Measurements from ENCODE around the gene FGF12. TPM values are rescaled to one million over a fixed set of nuclear protein-coding genes. Genes with fewer than 3 reads are reported as not detected.
"Not testable (repeated sequence)": the region's sequence is repeated elsewhere in the genome, so short reads cannot be mapped to it uniquely, and the experiment has no call there.

The FGF12 gene
- total RNA-seq, 1 experiment from 2014 or later: 9.7 TPM

DNA sequence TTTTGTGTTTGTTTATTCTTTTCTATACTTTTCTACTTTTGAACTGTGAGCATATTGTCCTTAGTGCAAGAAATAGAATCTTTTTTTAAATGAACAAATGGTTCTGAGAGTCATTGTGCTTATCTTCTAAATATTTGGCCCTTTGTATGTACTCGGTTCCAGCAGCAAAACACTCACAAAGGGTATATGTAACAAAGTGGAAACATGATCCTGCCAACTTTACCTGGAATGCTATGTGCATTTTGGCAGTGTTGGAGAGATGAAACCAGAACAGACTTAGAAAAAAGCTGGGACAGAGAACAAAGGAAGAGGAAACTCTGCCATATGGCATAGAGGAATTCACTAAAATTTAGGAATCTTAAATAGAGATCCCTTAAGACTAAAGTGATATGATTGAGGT, 150.1 kb downstream of the FGF12 start:
- CTCF ChIA-PET: no interaction called here
- no peaks in the 10 kb centered on the region for H3K36me3 Mint-ChIP-seq (ENCODE audit: insufficient read depth, unreplicated experiment)
- BruUV-seq (replicated peaks): no TSS peak
- DNase-seq: no peak
- H3K4me1 Mint-ChIP-seq (ENCODE audit: low read depth, unreplicated experiment): no peaks in the 10 kb centered on the region
- intact Hi-C loops (cut with micrococcal nuclease; ENCODE audit: unreplicated experiment): no loop called here
- no peak overlapping the region for H3K27ac Mint-ChIP-seq (ENCODE audit: unreplicated experiment)
- no peaks in the 10 kb centered on the region for H3K27me3 Mint-ChIP-seq (ENCODE audit: unreplicated experiment)
- H3K9me3 Mint-ChIP-seq (ENCODE audit: low read depth, unreplicated experiment): no peaks in the 10 kb centered on the region
- TF ChIP-seq, protein P1, sequence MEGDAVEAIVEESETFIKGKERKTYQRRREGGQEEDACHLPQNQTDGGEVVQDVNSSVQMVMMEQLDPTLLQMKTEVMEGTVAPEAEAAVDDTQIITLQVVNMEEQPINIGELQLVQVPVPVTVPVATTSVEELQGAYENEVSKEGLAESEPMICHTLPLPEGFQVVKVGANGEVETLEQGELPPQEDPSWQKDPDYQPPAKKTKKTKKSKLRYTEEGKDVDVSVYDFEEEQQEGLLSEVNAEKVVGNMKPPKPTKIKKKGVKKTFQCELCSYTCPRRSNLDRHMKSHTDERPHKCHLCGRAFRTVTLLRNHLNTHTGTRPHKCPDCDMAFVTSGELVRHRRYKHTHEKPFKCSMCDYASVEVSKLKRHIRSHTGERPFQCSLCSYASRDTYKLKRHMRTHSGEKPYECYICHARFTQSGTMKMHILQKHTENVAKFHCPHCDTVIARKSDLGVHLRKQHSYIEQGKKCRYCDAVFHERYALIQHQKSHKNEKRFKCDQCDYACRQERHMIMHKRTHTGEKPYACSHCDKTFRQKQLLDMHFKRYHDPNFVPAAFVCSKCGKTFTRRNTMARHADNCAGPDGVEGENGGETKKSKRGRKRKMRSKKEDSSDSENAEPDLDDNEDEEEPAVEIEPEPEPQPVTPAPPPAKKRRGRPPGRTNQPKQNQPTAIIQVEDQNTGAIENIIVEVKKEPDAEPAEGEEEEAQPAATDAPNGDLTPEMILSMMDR (IDR thresholded peaks at IDR 0.05; ENCODE audit: unreplicated experiment): no peak
- H3K4me3 Mint-ChIP-seq (ENCODE audit: low read depth, unreplicated experiment): no peak overlapping the region

DNA sequence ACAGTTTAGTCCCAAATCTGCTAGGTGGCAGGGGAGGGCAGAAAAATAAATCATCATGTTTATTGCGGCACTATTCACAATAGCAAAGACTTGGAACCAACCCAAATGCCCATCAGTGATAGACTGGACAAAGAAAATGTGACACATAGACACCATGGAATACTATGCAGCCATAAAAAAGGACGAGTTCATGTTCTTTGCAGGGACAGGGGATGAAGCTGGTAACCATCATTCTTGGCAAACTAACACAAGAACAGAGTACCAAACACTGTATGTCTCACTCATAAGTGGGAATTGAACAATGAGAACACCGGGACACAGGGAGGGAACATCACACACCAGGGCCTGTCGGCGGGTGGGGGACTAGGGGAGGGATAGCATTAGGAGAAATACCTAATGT, 150.6 kb downstream of the FGF12 start:
- BruUV-seq (replicated peaks); H3K27me3 Mint-ChIP-seq (ENCODE audit: unreplicated experiment); H3K27ac Mint-ChIP-seq (ENCODE audit: unreplicated experiment); DNase-seq; H3K4me3 Mint-ChIP-seq (ENCODE audit: low read depth, unreplicated experiment); H3K9me3 Mint-ChIP-seq (ENCODE audit: low read depth, unreplicated experiment); intact Hi-C loops (cut with micrococcal nuclease; ENCODE audit: unreplicated experiment); CTCF ChIA-PET; H3K36me3 Mint-ChIP-seq (ENCODE audit: insufficient read depth, unreplicated experiment); H3K4me1 Mint-ChIP-seq (ENCODE audit: low read depth, unreplicated experiment): not testable (repeated sequence)

DNA sequence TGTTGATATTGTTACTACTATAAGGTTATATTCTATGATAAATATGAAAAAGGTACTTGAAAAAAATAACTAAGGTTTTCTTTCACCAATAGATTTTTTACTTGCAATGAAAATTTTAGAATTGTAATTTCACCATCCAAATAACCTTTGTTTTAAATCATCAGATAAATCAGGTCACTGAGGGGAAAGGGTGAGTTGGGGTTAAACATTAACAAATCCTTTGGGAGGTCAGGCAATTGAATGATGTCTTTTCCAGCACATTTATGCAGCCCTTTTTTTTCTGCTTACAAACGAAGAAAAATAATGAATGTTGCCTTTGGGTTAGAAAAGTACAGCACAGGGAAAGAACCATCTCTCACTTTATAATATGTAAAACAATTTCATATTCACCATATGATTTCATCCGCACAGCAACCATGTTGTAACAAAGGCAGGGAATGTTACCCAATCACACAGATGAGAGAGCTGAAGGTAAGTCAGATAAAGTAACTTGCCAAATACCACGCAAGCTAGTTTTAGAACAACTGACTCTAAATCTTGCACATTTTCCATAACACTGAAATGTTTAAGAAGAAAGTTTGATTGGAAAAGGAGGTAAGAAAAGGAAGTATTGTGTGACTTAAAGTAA, 151.3 kb downstream of the FGF12 start:
- H3K4me3 Mint-ChIP-seq (ENCODE audit: low read depth, unreplicated experiment): no peak overlapping the region
- intact Hi-C loops (cut with micrococcal nuclease; ENCODE audit: unreplicated experiment): no loop called here
- no peak for DNase-seq
- TF ChIP-seq, protein P1 (IDR thresholded peaks at IDR 0.05; ENCODE audit: unreplicated experiment): no peak
- no peak overlapping the region for H3K27ac Mint-ChIP-seq (ENCODE audit: unreplicated experiment)
- CTCF ChIA-PET: no interaction called here
- no peaks in the 10 kb centered on the region for H3K36me3 Mint-ChIP-seq (ENCODE audit: insufficient read depth, unreplicated experiment)
- H3K9me3 Mint-ChIP-seq (ENCODE audit: low read depth, unreplicated experiment): no peaks in the 10 kb centered on the region
- no peaks in the 10 kb centered on the region for H3K4me1 Mint-ChIP-seq (ENCODE audit: low read depth, unreplicated experiment)
- no peaks in the 10 kb centered on the region for H3K27me3 Mint-ChIP-seq (ENCODE audit: unreplicated experiment)
- BruUV-seq (replicated peaks): no TSS peak

- Mint-ChIP-seq H3K4me1 (ENCODE audit: low read depth, unreplicated experiment) (no peaks in the 10 kb centered on the region), H3K27me3 (ENCODE audit: unreplicated experiment) (no peaks in the 10 kb centered on the region), H3K4me3 (ENCODE audit: low read depth, unreplicated experiment) (no peak overlapping the region), H3K9me3 (ENCODE audit: low read depth, unreplicated experiment) (no peaks in the 10 kb centered on the region), H3K27ac (ENCODE audit: unreplicated experiment) (no peak overlapping the region), H3K36me3 (ENCODE audit: insufficient read depth, unreplicated experiment) (no peaks in the 10 kb centered on the region)
- DNase-seq: no peak
- CTCF ChIA-PET: no interaction called here
- no TSS peak for BruUV-seq (replicated peaks)
- TF ChIP-seq, protein P1 (IDR thresholded peaks at IDR 0.05; ENCODE audit: unreplicated experiment): no peak
- intact Hi-C loops (cut with micrococcal nuclease; ENCODE audit: unreplicated experiment): no loop called here
Observed at GRCh38 chr3:192573240-192573639, 154.1 kb downstream of the FGF12 start.

Data from Calu3 (cell line).